Measurements from ENCODE around the gene CCT4. TPM values are rescaled to one million over a fixed set of nuclear protein-coding genes. Genes with fewer than 3 reads are reported as not detected.

CCT4 gene
- total RNA-seq, 1 experiment from 2014 or later, result 239 TPM

Other genes with a start within 250 kb of the CCT4 start
- gene FAM161A, start 34.6 kb downstream of the CCT4 start, total RNA-seq (2021; ENCODE audit: unreplicated experiment), result 10.1 TPM
- gene COMMD1, start 17.0 kb upstream of the CCT4 start, total RNA-seq (2021; ENCODE audit: unreplicated experiment), result 40.3 TPM

All from Panc1 (cell line).